Endothelial cell (in vitro differentiated cells): ENCODE results near the gene GSE1. TPM values are rescaled to one million over a fixed set of nuclear protein-coding genes. Genes with fewer than 3 reads are reported as not detected.
A peak's percentile ranks its signal among the peaks of the same experiment; 100 is the strongest.

Experiments used
- DNase-seq: peaks from one replicate; pipeline ENCODE4 v3.0.0; 2021; ENCODE audit warnings: low spot score
- H3K27ac Mint-ChIP-seq: one replicate; pipeline ENCODE4 v1.8.0; 2021; ENCODE audit warnings: mixed read lengths, inconsistent platforms; ENCODE audit not compliant: unreplicated experiment
- H3K27me3 Mint-ChIP-seq: one replicate; pipeline ENCODE4 v1.8.0; 2021; ENCODE audit warnings: mild to moderate bottlenecking, moderate library complexity, mixed read lengths, inconsistent platforms; ENCODE audit not compliant: unreplicated experiment
- H3K36me3 Mint-ChIP-seq: one replicate; pipeline ENCODE4 v1.8.0; 2021; ENCODE audit warnings: mild to moderate bottlenecking, low read depth, mixed read lengths, inconsistent platforms; ENCODE audit not compliant: unreplicated experiment
- H3K4me1 Mint-ChIP-seq: one replicate; pipeline ENCODE4 v1.8.0; 2021; ENCODE audit warnings: mild to moderate bottlenecking, mixed read lengths, inconsistent platforms; ENCODE audit not compliant: unreplicated experiment
- H3K4me3 Mint-ChIP-seq: one replicate; pipeline ENCODE4 v1.8.0; 2021; ENCODE audit warnings: mild to moderate bottlenecking, mixed read lengths, inconsistent platforms; ENCODE audit not compliant: unreplicated experiment
- H3K9me3 Mint-ChIP-seq: one replicate; pipeline ENCODE4 v1.8.0; 2021; ENCODE audit warnings: mixed read lengths, inconsistent platforms; ENCODE audit not compliant: unreplicated experiment
- CTCF ChIP-seq: fragments of 200-600 bp; sonication (generic); IDR thresholded peaks from one replicate; pipeline ENCODE4 v1.5.0; 2021; ENCODE audit warnings: antibody characterized with exemption; ENCODE audit not compliant: unreplicated experiment
- total RNA-seq: library from RNA; stranded (reverse); fragmentation: NEBNext Ultra II Directional; extraction: Animal tissue kit (Norgen Biotek cat#: 25700); gene quantifications from one replicate; pipeline ENCODE4 v1.2.1, GENCODE V29; 2021; ENCODE audit not compliant: unreplicated experiment

The GSE1 gene
- total RNA-seq, 1 donor from 2014 or later: 23.9 TPM

GRCh38 chr16:85718153-85718477 lies 105.0 kb downstream of the GSE1 start:
- Mint-ChIP-seq H3K36me3 (no peaks in the 10 kb centered on the region), H3K27me3 (peaks cover 4% of the 10 kb centered on the region), H3K4me1 (peaks cover 7% of the 10 kb centered on the region), H3K4me3 (no peak overlapping the region), H3K27ac (no peak overlapping the region), H3K9me3 (no peaks in the 10 kb centered on the region)
- no peak for DNase-seq
- no peak for TF ChIP-seq CTCF

- DNase-seq: peak; percentile 56
- TF ChIP-seq CTCF: peak; percentile 75
- no peak overlapping the region for H3K4me3 Mint-ChIP-seq
- H3K36me3 Mint-ChIP-seq: no peaks in the 10 kb centered on the region
- peaks cover 4% of the 10 kb centered on the region for H3K27me3 Mint-ChIP-seq
- peaks cover 7% of the 10 kb centered on the region for H3K4me1 Mint-ChIP-seq
- no peaks in the 10 kb centered on the region for H3K9me3 Mint-ChIP-seq
- no peak overlapping the region for H3K27ac Mint-ChIP-seq
Observed at GRCh38 chr16:85718682-85719081, 105.6 kb downstream of the GSE1 start.

- Mint-ChIP-seq H3K4me1 (peaks cover 7% of the 10 kb centered on the region), H3K27ac (no peak overlapping the region), H3K4me3 (no peak overlapping the region), H3K9me3 (no peaks in the 10 kb centered on the region), H3K36me3 (no peaks in the 10 kb centered on the region), H3K27me3 (peaks cover 8% of the 10 kb centered on the region)
- no peak for DNase-seq
- no peak for TF ChIP-seq CTCF
Observed at GRCh38 chr16:85719605-85720301, 106.6 kb downstream of the GSE1 start.

- Mint-ChIP-seq H3K4me1 (peaks cover 7% of the 10 kb centered on the region), H3K27me3 (peaks cover 8% of the 10 kb centered on the region), H3K4me3 (no peak overlapping the region), H3K36me3 (no peaks in the 10 kb centered on the region), H3K9me3 (no peaks in the 10 kb centered on the region), H3K27ac (no peak overlapping the region)
- no peak for TF ChIP-seq CTCF
- no peak for DNase-seq
Observed at GRCh38 chr16:85720302-85720637, 107.1 kb downstream of the GSE1 start.

- no peaks in the 10 kb centered on the region for H3K4me1 Mint-ChIP-seq
- H3K4me3 Mint-ChIP-seq: no peak overlapping the region
Observed at GRCh38 chr16:85722128-85722893, 109.2 kb downstream of the GSE1 start.

More at GRCh38 chr16:85722128-85722893, 109.2 kb downstream of the GSE1 start:
- H3K36me3 Mint-ChIP-seq: no peaks in the 10 kb centered on the region
- no peak for TF ChIP-seq CTCF
- peaks cover 8% of the 10 kb centered on the region for H3K27me3 Mint-ChIP-seq
- no peak for DNase-seq
- H3K9me3 Mint-ChIP-seq: no peaks in the 10 kb centered on the region
- no peak overlapping the region for H3K27ac Mint-ChIP-seq
